HG02610 (cell line): Measurements from ENCODE around the gene SLC12A3.
"Not testable (repeated sequence)": the region's sequence is repeated elsewhere in the genome, so short reads cannot be mapped to it uniquely, and the experiment has no call there.

Source experiments
- ATAC-seq: cut with Tn5 transposase; IDR thresholded peaks from one replicate; pipeline ENCODE4 v1.9.1; 2021; ENCODE audit warnings: mild to moderate bottlenecking, moderate library complexity; ENCODE audit not compliant: unreplicated experiment

SLC12A3 gene

GRCh38 chr16:56868766-56869165, 3.8 kb downstream of the SLC12A3 start:
- not testable (repeated sequence) for ATAC-seq

- ATAC-seq = no peak
These were observed 4.7 kb downstream of the SLC12A3 start for GRCh38 chr16:56869513-56870275.

- ATAC-seq = no peak
These were observed 5.4 kb downstream of the SLC12A3 start for GRCh38 chr16:56870276-56870888.

GRCh38 chr16:56871172-56871593, 6.2 kb downstream of the SLC12A3 start:
- peak; percentile 71 for ATAC-seq

- ATAC-seq = no peak
These were observed 7.9 kb downstream of the SLC12A3 start for GRCh38 chr16:56872863-56873391.

- no peak for ATAC-seq
These were observed 9.8 kb downstream of the SLC12A3 start for GRCh38 chr16:56874800-56875199.

GRCh38 chr16:56876048-56876447, 11.0 kb downstream of the SLC12A3 start:
- ATAC-seq = no peak

- no peak for ATAC-seq
These were observed 12.6 kb downstream of the SLC12A3 start for GRCh38 chr16:56877486-56878182.

- ATAC-seq = no peak
These were observed 13.4 kb downstream of the SLC12A3 start for GRCh38 chr16:56878282-56878854.

- no peak for ATAC-seq
These were observed 14.3 kb downstream of the SLC12A3 start for GRCh38 chr16:56879276-56879675.

- ATAC-seq = no peak
These were observed 15.2 kb downstream of the SLC12A3 start for GRCh38 chr16:56880176-56880575.

GRCh38 chr16:56880685-56881084, 15.7 kb downstream of the SLC12A3 start:
- no peak for ATAC-seq

- ATAC-seq = no peak
These were observed 17.2 kb downstream of the SLC12A3 start for GRCh38 chr16:56882077-56882800.

- ATAC-seq = no peak
These were observed 18.6 kb downstream of the SLC12A3 start for GRCh38 chr16:56883586-56883985.

GRCh38 chr16:56884026-56884582, 19.1 kb downstream of the SLC12A3 start:
- no peak for ATAC-seq

GRCh38 chr16:56884929-56885328, 19.9 kb downstream of the SLC12A3 start:
- ATAC-seq = not testable (repeated sequence)

GRCh38 chr16:56885446-56886162, 20.6 kb downstream of the SLC12A3 start:
- no peak for ATAC-seq

- no peak for ATAC-seq
These were observed 21.3 kb downstream of the SLC12A3 start for GRCh38 chr16:56886296-56886695.

GRCh38 chr16:56886826-56887225, 21.8 kb downstream of the SLC12A3 start:
- ATAC-seq = no peak

GRCh38 chr16:56888806-56889205, 23.8 kb downstream of the SLC12A3 start:
- ATAC-seq = peak; percentile 71
